NCI-H510A treated with DMSO at 0.1 percent for 48 hours (cell line): ENCODE data around the gene EXD3.

Source experiments
- DNase-seq: peaks from one replicate; lab custom pipeline; 2025; lab: John Stamatoyannopoulos, UW

The EXD3 gene

GRCh38 chr9:137447722-137448601 lies 25.0 kb upstream of the EXD3 start:
- DNase-seq, result no peak

- no peak for DNase-seq
These were observed 24.0 kb upstream of the EXD3 start for GRCh38 chr9:137446851-137447471.

GRCh38 chr9:137445930-137446431 lies 23.0 kb upstream of the EXD3 start:
- DNase-seq, result peak; percentile 23

GRCh38 chr9:137445275-137445807 lies 22.4 kb upstream of the EXD3 start:
- peak; percentile 46 for DNase-seq

GRCh38 chr9:137444106-137444790 lies 21.3 kb upstream of the EXD3 start:
- DNase-seq, result no peak

GRCh38 chr9:137441935-137442321 lies 19.0 kb upstream of the EXD3 start:
- no peak for DNase-seq

GRCh38 chr9:137441289-137441934 lies 18.4 kb upstream of the EXD3 start, which contains the start of gene ENTPD8:
Gene ENTPD8 (minus strand): TSS chr9:137441357. CDS start chr9:137438285, 3,072 bp downstream.
- peak; percentile 93 for DNase-seq

GRCh38 chr9:137439158-137439714 lies 16.3 kb upstream of the EXD3 start:
- no peak for DNase-seq

- no peak for DNase-seq
These were observed 15.7 kb upstream of the EXD3 start for GRCh38 chr9:137438591-137439157.

- DNase-seq, result no peak
These were observed 15.0 kb upstream of the EXD3 start for GRCh38 chr9:137437691-137438590.

GRCh38 chr9:137436761-137437600 lies 14.0 kb upstream of the EXD3 start:
- DNase-seq, result no peak

GRCh38 chr9:137435980-137436760 lies 13.2 kb upstream of the EXD3 start:
- DNase-seq, result no peak

GRCh38 chr9:137435381-137435891 lies 12.5 kb upstream of the EXD3 start:
- DNase-seq, result no peak

- no peak for DNase-seq
These were observed 11.8 kb upstream of the EXD3 start for GRCh38 chr9:137434498-137435380.

GRCh38 chr9:137433916-137434431 lies 11.0 kb upstream of the EXD3 start:
- no peak for DNase-seq

- DNase-seq, result no peak
These were observed 10.5 kb upstream of the EXD3 start for GRCh38 chr9:137433349-137433915.
